ENCODE results near the gene ELAPOR1.

The ELAPOR1 gene

GRCh38 chr1:109084563-109085517 is 29.1 kb upstream of the ELAPOR1 start:
- TF ChIP-seq CTCF (IDR thresholded peaks at IDR 0.05; ENCODE audit: insufficient read depth, low read length, missing control alignments) = no peak
- DNase-seq (ENCODE audit: low read depth, low spot score) = no peak
- ChIA-PET CTCF (interaction anchor here (0.9 to 3.2 kb wide), 4 partner anchors 8 to 30 kb away, joined by 3 to 11 read pairs (median 8); partner anchors contain the start of gene TAF13), POLR2A (interaction anchor here (3.2 kb wide), 1 partner anchor 15 kb away, joined by 12 read pairs; no protein-coding TSS in a partner anchor)
- no peak overlapping the region for H3K4me3 ChIP-seq (ENCODE audit: low read depth, low read length)

- TF ChIP-seq CTCF (IDR thresholded peaks at IDR 0.05; ENCODE audit: insufficient read depth, low read length, missing control alignments) = peak; percentile 47
- CTCF ChIA-PET = interaction anchor here (0.8 to 3.3 kb wide), 5 partner anchors 10 to 443 kb away, joined by 3 to 24 read pairs (median 4); partner anchors contain the start of gene TAF13
- no peak overlapping the region; the same call in 1 of the 2 replicates for H3K4me3 ChIP-seq (ENCODE audit: low read depth, low read length)
- POLR2A ChIA-PET = interaction anchor here (1.5 kb wide), 1 partner anchor 10 kb away, joined by 10 read pairs; no protein-coding TSS in a partner anchor
- DNase-seq (ENCODE audit: low read depth, low spot score) = no peak
These were observed 24.5 kb upstream of the ELAPOR1 start for GRCh38 chr1:109089242-109090015.

GRCh38 chr1:109090196-109091077 is 23.5 kb upstream of the ELAPOR1 start, which contains the start of gene TMEM167B:
TSS of gene TMEM167B (plus strand) at chr1:109090764. CDS start at chr1:109090873, 109 bp downstream.
- peak within 1 kb of the TSS; percentile 97 for H3K4me3 ChIP-seq (ENCODE audit: low read depth, low read length)
- peak; percentile 84 for DNase-seq (ENCODE audit: low read depth, low spot score)
- CTCF ChIA-PET = interaction anchor here (0.7 to 3.3 kb wide), 4 partner anchors 9 to 24 kb away, joined by 3 to 24 read pairs (median 5); partner anchors contain the start of genes ELAPOR1 and TAF13
- no peak for TF ChIP-seq CTCF (IDR thresholded peaks at IDR 0.05; ENCODE audit: insufficient read depth, low read length, missing control alignments)
- POLR2A ChIA-PET = interaction anchor here (0.6 to 2.7 kb wide), 3 partner anchors 10 to 160 kb away, joined by 3 to 50 read pairs (median 7); partner anchors contain the start of gene TAF13

GRCh38 chr1:109091078-109091838 is 22.7 kb upstream of the ELAPOR1 start:
- ChIA-PET CTCF (interaction anchor here (1.1 to 3.3 kb wide), 6 partner anchors 9 to 23 kb away, joined by 3 to 24 read pairs (median 5); partner anchors contain the start of genes ELAPOR1 and TAF13), POLR2A (interaction anchor here (1.4 to 2.7 kb wide), 2 partner anchors 9 to 15 kb away, joined by 7 to 50 read pairs; partner anchors contain the start of gene TAF13)
- DNase-seq (ENCODE audit: low read depth, low spot score) = no peak
- no peak for TF ChIP-seq CTCF (IDR thresholded peaks at IDR 0.05; ENCODE audit: insufficient read depth, low read length, missing control alignments)
- H3K4me3 ChIP-seq (ENCODE audit: low read depth, low read length) = peak overlapping the region; percentile 97

GRCh38 chr1:109091839-109092193 is 22.1 kb upstream of the ELAPOR1 start:
- ChIA-PET CTCF (interaction anchor here (1.1 to 3.3 kb wide), 5 partner anchors 8 to 23 kb away, joined by 3 to 24 read pairs (median 6); partner anchors contain the start of genes ELAPOR1 and TAF13), POLR2A (interaction anchor here (2.7 kb wide), 1 partner anchor 8 kb away, joined by 50 read pairs; no protein-coding TSS in a partner anchor)
- no peak for TF ChIP-seq CTCF (IDR thresholded peaks at IDR 0.05; ENCODE audit: insufficient read depth, low read length, missing control alignments)
- no peak for DNase-seq (ENCODE audit: low read depth, low spot score)
- H3K4me3 ChIP-seq (ENCODE audit: low read depth, low read length) = peak overlapping the region; percentile 97
